Esophagus squamous epithelium (tissue), 4 donors: ENCODE results near the gene DPPA3.

Experiments used
- POLR2A ChIP-seq, 4 donors: fragments of 450-650 bp; IDR thresholded peaks; one replicate each; pipeline ENCODE4 v1.6.1; 2017; ENCODE audit warnings: antibody characterized with exemption in 4 of 4, mild to moderate bottlenecking in 4 of 4, moderate library complexity in 3 of 4
- TF ChIP-seq, protein P1 (sequence below), 6 experiments: fragments of 450-650 bp in 4 of 6; fragments of 200-600 bp in 2 of 6; sonication (generic) in 2 of 6; IDR thresholded peaks; one replicate each; pipeline ENCODE4 v1.5.1; 2016 to 2019; ENCODE audit warnings: antibody characterized with exemption in 6 of 6, mild to moderate bottlenecking in 4 of 6, moderate library complexity in 4 of 6

DNA sequence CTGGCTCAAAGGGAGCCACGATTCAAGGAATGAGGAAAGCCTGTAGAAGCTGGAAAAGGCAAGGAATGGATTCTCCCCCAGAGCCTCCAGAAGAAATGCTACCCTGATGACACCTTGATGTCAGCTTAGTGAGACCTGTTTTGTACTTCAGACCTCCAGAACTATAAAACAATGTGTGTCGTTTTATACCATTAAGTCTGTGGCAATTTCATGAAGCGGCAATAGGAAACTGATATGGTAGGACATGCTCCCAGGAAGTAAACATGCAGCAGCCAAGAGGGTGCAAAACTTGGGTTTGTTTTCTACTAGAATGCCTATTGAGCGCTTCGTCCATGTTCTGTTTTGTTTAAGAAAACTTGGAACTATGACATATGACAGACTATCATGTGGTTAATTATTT lies 43.1 kb upstream of the DPPA3 start:
- TF ChIP-seq, protein P1, sequence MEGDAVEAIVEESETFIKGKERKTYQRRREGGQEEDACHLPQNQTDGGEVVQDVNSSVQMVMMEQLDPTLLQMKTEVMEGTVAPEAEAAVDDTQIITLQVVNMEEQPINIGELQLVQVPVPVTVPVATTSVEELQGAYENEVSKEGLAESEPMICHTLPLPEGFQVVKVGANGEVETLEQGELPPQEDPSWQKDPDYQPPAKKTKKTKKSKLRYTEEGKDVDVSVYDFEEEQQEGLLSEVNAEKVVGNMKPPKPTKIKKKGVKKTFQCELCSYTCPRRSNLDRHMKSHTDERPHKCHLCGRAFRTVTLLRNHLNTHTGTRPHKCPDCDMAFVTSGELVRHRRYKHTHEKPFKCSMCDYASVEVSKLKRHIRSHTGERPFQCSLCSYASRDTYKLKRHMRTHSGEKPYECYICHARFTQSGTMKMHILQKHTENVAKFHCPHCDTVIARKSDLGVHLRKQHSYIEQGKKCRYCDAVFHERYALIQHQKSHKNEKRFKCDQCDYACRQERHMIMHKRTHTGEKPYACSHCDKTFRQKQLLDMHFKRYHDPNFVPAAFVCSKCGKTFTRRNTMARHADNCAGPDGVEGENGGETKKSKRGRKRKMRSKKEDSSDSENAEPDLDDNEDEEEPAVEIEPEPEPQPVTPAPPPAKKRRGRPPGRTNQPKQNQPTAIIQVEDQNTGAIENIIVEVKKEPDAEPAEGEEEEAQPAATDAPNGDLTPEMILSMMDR (IDR thresholded peaks at IDR 0.05): no peak
- TF ChIP-seq POLR2A (IDR thresholded peaks at IDR 0.05): no peak
